GM23248 (cell line): Measurements from ENCODE around the gene CCDC121.

Experiments
- EZH2 ChIP-seq: fragments of 200-600 bp; sonication (generic); IDR thresholded peaks from 2 replicates; pipeline ENCODE4 v1.6.1; 2018; ENCODE audit warnings: antibody characterized with exemption, mild to moderate bottlenecking; ENCODE audit not compliant: insufficient read depth, poor library complexity, severe bottlenecking
- EZH2phosphoT487 ChIP-seq: fragments of 200-600 bp; sonication (generic); IDR thresholded peaks from 2 replicates; pipeline ENCODE4 v1.6.1; 2018; ENCODE audit warnings: antibody characterized with exemption, moderate library complexity, mild to moderate bottlenecking, low read depth; ENCODE audit not compliant: insufficient read depth

DNA sequence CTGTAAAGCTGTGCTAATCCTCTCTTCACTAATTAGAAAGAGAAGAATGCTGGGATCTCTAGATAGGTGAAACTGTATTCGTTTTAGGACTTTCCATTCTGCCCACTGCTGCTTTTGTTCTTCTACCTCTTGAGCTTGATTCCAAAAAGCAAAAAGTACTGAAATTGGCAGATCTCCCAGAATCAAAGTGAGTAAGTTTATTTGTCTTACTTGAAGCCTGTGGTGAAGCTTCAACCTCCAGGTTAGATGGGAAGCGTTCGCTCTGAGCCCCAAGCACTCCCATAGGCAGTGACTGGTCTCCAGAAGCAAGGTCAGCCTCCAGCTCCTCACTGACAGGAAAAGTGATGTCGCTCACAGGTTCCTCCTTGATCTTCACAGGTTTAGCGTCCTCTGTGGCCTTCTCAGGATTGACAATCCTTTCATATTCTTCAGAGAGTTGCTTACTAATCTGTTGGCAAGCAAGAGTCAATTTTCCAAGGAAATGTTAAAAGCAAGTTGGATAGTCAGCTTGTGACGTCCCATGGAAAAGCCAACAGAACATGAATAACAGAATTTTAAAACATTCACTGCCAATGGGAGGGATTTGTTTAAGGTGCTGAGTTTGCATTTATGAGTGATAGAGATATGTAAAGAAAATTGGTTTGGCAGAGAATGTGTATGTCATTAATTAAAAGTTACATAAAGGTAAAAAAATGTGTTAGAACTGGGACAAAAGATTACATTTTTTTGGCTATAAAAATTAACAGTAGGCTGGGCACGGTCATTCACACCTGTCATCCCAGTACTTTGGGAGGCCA lies 26.5 kb upstream of the CCDC121 start:
- TF ChIP-seq EZH2 (no peak), EZH2phosphoT487 (no peak)
